GM18867 (cell line): ENCODE results near the gene PDCD4.
A peak's percentile ranks its signal among the peaks of the same experiment; 100 is the strongest.

Experiments
- ATAC-seq: cut with Tn5 transposase; IDR thresholded peaks from one replicate; pipeline ENCODE4 v1.9.1; 2021; ENCODE audit warnings: mild to moderate bottlenecking, moderate library complexity; ENCODE audit not compliant: unreplicated experiment

Gene PDCD4

DNA sequence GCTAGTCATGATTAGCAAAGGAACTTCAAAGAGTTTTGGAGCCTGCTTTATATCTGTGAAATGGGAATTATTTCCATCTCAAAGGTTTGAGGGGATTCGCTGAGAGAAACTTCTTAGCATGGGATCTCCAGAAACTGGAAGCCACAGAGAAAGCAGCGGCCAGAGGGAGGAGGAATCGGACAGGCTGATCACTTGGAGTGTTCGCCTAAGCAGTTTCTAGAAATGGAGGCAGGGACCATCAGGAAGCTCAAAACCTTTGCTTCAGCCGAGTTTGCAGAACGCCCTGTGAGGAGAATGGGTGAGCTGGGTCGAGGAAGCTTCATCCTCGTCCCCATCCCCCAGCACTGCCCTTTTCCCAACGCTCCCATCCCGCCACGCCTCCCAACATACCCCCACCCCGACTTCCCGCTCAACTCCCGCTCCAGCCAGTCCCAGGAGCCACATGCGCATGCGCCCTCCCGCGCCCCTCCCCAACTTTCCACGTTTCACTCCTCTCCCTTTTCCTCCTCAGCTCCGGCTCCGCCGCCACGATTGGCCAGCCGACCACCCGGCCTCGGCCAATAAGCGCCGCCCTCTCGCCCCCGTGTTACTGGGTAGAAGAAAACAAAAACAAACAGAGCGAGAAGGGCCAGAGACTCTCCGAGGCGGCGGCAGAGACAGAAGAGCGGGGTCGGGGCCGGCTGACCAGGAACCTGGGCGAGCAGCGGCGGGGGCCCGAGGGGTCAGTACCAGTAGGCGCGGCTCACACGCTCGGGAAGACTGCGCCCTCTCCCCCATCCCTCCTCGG, at the start of gene PDCD4:
Gene PDCD4 (plus strand): TSS at position 631 of the 787 bp plus-strand sequence. CDS start 4,100 bp downstream, outside the sequence.
- ATAC-seq: peak; percentile 78

DNA sequence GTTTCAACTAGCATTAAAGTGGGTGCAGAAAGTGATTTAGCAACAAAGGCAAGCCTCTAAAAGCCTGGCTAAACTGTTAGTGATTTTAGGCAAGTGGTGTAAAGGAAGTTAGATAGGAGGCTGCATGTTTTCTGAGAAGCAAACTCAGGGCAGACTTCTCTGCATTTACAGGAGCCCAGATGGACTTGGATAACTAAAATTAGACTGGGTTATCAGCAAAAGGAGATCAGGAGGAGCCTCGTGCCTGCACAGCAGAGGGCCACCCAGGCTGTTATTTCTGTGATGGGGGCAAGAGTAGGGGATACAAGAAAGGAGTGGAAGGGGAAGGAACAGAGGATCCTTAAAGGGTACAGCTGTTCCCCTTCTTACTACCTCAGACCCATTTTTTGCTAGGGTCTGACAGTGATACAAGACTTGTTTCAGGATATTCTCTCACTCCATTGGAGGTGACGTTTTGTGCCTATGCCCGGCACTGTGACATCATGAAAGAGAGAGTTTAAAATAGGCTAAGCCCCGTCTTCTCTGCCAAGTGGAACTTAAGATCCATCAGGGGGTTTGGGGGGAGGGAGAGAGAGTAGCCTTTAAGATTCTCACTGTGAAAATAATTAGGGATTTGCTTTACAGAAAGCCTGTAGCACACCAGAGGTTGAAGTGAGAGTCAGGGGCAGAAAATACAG, 49.6 kb upstream of the PDCD4 start:
- no peak for ATAC-seq

DNA sequence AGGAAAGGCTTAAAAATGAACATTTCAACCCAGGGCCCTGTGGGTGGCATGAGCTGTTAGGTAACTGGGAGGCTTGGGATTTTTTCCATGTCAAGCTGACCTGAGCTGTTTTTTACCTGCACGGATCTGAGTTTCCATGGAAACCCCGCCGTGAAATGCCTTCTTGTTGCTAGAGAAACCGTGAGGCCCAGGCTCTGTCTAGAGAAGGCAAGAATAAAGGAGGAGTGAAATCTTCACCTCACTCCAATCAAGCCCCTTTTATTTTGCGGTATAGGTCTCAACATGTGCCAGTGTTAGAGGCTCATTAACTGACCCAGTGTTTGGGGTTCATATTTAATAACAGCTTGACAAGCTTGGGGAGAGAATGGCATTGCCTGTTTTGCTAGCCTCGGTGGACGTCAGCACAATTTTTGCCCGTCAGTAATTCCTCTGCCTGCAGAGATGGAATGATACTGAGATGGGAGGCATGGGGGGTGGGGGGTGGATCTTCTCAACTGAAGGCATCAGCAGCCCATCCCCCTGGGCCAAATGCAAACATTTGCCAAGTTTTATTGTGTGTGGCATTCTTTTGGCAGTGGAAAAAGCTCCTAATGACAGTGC, 48.9 kb upstream of the PDCD4 start:
- no peak for ATAC-seq

DNA sequence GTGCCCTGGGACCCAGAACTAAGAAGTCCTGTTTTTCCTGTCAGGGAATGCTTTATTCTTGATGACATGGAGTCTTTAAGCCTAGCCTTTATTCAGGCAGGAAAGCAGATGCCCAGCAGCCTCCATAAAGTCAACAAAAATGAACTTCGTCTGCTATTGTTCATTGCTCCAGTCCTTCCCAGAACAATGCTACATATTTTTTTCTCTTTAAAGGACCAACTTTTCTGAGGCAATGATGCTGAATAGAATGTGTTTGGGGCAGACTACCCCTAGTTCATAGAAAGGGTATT, 47.6 kb upstream of the PDCD4 start:
- no peak for ATAC-seq

DNA sequence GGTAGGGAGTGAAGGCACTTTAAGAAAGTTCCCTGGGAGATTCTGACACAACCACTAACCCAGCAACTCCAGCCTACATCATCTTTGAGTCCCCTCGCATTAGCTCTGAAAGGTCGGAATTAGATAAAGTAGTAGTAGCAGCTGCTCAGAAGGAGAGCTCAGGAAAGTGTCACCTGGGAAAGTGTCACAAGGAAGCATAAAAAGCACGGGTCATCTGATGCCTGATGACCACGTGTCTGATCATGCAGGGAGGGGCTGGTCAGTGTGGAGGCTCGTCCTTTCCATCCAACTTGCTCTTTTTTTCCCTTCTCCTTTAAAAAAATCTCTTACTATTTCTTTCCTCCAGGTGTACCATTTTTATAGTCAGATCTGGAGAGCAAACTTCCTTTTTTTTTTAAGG, 47.1 kb upstream of the PDCD4 start:
- no peak for ATAC-seq

DNA sequence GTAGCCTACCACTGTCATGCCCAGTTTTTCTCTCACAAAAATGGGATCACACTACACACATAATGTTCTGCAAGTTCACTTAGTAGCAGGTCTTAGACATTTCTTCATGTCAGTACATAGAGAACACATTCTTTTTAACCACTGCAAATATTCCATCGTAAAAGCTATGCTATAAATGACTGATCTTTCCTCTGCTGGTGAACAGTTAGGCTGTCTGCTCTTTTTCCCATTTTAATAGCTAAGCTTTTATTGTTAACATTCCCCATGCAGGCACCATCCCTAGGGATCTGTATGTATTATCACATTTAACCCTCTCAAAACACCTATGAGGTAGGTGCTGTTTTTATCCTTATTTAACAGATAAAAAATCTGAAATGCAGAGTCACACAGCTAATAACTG, 46.2 kb upstream of the PDCD4 start:
- no peak for ATAC-seq

DNA sequence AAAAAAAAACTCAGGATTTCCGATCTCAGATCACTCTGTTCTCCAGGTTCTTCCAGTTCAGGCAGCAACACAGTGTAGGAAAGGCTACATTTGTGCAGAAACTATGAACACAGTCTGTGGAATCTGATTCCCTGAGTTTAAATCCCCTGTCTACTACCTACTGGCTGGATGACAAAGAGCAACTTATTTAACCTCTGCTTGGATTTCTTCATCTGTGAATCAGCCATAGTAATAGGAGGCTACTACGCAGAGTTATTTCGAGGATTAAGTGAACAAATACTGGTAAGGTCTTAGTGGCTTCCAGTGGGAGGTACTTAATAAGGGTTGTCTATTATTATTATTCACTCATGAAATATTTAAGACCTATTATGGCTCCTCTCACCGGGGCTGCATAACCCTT, 44.3 kb upstream of the PDCD4 start:
- ATAC-seq: no peak

DNA sequence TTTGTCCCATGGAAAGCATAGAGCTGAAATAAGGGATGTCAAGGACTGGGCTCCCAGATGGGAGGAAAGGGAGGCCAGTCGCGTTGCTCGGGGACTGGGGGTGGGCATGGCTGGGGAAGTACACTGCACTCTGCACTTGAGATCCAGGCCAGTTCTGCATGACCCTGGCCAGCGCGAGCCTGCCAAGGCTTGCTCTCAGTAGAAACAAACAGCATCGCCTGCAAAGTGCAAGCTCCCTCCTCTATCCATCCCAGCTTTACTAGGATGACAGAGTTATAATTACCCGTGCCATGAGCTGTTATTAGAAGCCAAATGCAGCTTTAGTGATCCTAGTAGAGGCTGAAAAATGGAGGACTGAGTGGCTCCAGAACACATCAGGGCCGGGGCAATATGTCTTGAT, 43.9 kb upstream of the PDCD4 start:
- ATAC-seq: no peak

DNA sequence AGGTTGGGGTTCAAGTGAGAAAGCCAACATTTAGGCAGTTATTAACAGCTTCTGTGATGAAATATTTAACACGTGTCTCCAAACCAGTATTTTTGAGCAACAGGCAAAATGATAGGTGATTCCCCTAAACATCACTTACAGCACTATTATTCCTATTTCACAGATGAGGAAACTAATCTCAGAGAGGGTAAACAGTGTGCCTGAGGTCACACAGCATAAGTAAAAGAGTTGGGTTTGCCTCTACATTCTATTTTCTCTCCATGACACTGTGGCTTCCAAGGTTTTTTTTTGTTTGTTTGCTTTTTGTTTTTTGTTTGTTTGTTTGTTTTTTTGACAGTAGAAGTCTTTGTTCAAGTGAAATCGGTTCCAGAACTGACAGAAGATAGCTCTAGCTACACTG, 43.2 kb upstream of the PDCD4 start:
- ATAC-seq: no peak

DNA sequence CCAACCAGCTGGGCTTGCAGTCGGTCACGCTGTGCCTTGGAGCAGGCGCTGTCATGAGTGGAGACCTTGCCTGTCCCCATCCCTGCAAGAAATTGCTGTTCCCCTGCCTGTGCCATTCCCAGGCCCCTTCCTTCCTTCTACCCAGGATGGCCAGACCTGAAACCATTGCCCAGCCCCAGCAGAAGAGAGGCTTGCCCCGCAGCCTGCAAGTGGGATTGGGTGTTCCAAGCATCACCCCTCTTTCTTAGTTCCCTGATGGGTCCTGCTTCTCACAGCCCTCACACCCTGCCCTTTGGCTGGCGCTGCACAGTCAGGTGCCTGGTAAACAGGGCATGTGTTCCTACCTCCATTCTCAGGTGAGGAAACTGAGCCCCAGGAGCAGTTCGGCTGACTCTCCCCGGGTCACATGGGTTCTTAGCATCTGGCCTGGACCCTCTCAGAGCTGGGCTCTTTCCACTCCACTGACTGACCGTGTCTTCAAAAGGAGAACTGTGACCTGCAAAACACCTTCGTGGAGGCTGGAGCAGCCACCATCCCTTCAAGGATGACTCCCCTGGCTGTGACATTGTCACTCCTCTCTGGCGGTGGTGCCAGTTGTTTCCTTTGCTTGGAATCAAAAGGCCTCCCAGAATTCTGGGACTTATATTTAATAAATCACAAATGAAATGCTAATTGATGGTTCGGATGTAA, 41.9 kb upstream of the PDCD4 start:
- no peak for ATAC-seq

DNA sequence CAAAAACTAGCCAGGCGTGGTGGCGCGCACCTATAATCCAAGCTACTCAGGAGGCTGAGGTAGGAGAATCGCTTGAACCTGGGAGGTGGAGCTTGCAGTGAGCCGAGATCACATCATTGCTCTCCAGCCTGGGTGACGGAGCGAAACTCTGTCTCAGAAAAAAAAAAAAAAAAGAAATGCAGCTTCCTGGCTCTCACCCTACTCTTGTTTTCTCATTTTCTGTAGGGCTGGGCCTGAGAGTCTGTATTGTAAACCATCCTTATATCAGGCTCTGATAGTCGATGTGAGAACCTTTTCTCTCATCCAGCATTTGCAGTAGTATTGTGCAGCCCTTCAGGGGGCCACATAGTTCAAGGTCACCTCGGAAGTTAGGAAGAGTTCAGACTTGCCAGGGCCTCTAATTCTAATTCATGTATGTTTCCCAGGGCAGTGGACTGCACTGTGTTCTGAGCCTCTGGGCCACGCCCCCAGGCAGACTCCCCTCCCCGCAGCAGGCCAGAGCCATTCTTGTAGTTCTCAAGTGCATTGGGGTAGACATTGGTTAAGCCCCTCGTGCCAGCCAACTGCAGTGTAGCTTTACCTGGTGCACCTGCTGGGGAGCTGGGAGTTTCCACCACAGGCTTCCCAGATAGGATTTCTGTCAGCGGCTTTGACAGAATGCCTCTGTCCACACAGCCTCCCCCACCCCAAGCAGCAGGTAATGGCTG, 38.3 kb upstream of the PDCD4 start:
- no peak for ATAC-seq

DNA sequence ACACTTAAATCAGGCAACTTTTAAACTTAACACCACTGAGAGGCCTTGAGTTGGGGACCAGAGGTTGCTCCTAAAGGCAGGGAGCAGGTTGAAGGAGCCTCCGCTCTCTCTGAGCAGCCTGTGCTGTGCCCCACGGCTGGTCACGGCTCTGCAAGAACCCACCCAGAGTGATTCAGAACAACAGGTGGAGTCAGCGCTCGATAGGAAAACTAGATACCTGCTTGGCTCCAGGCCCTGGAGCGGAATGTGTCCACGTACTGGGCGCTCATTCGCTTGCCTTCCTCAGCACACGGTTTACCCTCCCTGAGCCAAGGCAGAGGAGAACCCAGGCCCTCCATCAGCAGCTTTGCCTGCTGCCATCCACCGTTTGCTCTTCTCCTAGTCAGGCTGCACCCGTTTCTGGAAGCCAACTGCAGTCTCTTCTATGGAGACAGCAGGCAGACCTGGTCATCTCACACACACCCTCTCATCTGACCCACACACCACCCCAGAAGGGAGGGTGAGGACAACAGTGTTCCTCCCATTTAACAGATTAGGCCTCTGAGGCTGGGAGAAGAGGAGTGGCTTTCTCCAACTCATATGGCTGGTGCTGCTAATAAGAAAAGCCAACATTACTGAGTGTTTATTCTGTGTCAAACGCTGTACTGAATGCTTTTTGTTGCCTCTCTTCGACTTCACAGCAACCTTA, 37.6 kb upstream of the PDCD4 start:
- ATAC-seq: no peak

DNA sequence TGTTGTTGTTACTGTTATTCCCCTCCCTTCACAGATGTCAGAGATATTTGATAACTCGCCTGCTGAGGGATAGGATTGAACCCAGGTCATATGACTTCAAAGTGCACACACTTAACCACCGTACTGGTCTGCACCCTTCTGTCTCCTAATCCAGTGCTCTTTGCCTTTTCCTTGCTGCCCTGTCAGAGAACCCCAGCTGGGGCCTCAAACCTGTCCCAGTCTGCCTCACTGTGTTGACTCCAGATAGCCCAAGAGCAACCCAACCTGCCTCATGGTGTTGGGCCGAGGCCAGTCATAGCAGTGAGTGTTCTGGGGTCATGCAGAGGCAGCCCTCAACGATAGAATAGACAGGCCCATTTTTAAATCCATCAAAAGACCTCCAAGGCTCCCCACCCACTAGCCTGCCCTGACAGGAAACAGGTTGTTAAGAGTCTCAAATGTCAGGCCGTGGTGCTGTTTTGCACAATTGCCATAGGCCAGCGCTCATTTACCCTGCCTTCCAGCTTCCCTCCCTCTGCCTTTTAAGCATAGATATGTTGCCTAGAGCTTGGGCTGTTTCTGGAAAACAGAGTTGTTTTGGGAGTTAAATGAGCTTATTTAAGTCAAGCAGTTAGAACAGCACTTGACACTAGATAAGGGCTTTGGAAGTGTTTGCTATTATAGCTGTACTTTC, 37.0 kb upstream of the PDCD4 start:
- no peak for ATAC-seq

DNA sequence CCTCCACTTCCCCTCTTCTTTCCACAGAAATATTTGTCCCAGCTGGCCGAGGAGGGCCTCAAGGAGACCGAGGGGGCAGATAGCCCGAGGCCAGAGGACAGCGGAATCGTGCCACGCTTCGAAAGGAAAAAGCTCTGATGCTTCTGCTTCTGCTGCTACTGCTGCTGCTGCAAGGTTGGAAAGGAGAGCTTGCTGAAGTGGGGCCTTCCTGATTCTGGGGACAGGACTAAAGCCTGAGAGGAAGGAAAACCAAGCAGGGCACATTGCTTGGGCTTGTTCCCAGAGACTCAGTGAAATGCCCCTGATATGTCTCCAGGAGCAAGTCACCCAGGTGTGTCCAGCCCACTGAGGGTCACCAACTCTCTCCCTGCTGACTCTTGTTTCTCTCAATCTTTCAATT, 35.9 kb upstream of the PDCD4 start:
- no peak for ATAC-seq

DNA sequence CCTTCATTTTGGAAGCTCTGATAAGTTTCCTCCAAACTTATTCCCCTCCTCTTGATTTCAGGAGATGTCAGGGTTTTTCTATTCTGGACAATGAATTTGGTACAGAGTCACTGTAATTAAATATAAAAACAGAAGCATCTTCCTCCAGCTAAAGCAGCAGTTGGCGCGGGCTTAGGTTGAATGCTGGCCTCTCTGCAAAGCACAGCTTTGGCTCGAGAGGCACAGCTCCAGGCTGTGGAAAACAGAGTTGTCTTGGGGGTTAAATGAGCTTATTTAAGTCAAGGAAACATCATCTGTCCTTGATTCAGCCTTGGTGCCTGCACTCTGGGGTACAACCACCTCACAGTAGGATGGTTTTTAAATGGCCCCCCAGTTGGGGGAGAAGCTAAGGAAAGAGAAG, 35.0 kb upstream of the PDCD4 start:
- ATAC-seq: no peak

DNA sequence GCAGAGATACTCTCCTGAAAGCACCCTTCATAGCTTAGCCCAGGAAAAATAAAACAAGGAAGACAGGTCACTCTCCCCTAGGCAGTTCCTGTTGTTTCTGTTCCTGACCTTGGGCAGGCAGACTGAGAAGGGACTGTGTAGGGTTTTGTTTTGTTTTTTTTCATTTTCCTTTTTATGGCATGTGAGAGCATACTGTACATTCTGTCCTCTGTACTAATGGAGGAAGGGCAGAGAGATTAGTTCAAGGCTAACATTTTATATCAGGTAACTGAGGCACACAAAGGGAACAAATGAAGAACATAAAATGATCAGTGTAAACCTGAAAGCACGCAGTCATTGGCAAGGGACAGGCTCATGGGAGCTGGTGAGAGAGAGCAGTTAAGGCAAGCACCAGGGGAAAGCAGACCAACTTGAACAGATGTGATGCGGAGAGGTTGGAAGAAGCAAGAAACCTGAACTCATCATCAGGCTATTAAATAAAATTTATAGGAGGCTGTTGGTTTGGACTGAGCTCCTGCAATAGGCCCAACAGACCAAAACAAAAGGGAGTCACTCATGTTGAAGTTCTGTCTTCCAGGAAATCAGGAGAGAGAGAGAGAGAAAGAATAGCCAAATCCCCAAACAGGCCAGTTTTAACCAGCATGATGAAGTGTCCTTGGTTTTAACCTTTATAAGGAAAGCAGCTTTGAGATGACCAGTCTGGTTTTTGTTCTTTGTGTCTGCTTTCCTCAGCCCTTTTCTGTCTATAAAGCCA, 34.1 kb upstream of the PDCD4 start:
- ATAC-seq: no peak

DNA sequence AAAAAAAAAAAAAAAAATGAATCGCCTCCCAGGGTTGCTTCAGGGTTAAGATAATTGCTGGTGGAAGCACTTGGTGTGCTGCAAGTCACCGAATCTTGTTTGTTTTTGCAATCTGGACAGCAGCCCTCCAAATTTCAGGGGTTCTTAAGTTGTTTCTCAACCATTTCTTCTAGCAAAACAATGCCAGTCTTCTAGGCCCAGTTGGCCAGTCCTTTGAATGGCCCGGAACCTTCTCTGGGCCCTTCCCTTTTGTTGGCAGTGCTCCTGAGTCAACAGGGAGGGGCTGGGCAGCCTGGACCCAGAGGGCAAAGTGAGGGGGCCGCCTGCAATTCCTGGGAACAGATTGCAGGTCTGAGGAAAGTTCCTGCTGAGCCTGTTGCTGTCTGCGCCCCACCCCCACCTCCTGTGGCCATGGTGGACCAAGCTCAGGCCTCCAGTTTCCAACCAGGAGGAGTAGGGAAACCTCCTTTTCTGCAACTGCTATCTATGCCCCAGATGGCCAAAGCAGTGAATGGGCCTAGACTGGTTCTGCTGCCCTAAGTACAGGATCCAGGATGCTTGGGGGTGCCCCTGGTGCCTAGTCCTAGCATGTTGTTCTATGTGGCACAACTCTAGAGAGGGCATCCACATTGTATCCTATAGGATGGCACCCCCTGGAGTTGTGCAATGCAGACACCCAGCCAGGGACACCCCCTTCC, 31.4 kb upstream of the PDCD4 start:
- ATAC-seq: no peak

DNA sequence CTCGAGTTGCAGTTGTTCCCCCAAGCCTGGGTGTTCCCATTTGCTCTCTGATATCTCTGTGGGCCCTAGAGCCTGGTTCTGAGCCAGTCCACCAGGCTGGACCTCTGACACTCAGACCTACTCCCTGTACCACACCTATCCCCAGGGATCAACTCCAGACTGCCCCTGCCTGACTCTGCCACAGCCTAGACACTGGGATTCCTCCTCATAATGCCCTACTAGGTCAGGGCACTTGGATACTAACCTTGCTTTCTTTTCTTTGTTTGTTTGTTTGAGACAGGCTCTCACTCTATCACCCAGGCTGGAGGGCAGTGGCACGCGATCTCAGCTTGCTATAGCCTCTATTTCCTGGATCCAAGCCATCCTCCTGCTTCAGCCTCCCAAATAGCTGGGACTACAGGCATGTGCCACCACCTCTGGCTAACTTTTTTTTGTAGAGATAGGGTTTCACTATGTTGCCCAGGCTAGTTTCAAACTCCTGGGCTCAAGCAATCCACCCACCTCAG, 30.8 kb upstream of the PDCD4 start:
- no peak for ATAC-seq
